Stimulated activated CD4-positive, alpha-beta T cell treated with anti-CD3 and anti-CD28 coated beads, Interleukin-2, amount 100 ng/mL, for 24 hours (primary cell): ENCODE results near the gene TLR2.
"Not testable (repeated sequence)": the region's sequence is repeated elsewhere in the genome, so short reads cannot be mapped to it uniquely, and the experiment has no call there.

Experiments used
- DNase-seq, 2 donors: peaks; one replicate each; pipeline ENCODE4 v3.0.0-alpha.2; 2020

The TLR2 gene

DNA sequence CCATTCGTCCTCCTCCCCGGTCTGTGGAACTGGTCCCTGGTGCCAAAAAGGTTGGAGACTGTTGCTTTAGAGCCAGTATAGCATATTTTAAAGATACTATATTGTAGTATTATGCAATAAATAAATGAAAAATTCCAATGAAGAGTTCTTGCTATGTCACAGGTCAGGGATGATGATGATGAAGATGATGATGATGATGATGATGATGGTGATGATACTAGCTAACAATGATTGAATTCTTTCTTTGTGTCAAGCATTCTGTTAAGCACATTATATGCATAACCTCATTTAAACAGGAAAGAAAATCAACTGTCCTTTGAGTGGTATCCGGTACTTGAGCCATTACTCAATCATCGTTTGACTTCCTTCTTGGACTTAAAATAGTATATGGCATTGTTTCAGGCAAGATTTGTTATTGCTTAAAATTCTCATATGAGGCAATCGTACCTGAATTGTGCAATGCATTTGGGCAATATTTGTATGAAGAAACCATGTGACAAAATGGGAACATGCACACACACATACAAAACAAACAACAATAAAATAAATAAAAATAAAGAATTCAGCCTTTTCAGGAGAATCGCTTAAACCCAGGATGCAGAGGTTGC lies 22.8 kb upstream of the TLR2 start:
- no peak for DNase-seq

GRCh38 chr4:153661908-153662307 lies 22.2 kb upstream of the TLR2 start:
- DNase-seq: no peak

DNA sequence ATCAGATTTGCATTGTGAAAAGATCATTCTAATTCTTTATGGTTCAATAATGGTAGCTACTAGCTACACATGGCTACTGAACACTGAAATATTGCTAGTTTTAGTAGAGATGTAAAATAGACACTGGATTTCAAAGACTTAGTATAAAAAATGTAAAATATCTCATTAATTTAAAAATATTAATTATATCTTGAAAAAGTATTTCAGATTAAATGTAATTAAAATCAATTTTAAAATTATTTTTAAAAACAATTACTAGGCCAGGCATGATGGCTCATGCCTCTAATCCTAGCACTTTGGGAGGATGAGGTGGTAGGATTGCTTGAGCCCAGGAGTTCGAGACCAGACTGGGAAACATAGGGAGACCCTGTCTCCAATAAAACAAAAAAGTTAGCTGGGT lies 20.4 kb upstream of the TLR2 start:
- DNase-seq: no peak

DNA sequence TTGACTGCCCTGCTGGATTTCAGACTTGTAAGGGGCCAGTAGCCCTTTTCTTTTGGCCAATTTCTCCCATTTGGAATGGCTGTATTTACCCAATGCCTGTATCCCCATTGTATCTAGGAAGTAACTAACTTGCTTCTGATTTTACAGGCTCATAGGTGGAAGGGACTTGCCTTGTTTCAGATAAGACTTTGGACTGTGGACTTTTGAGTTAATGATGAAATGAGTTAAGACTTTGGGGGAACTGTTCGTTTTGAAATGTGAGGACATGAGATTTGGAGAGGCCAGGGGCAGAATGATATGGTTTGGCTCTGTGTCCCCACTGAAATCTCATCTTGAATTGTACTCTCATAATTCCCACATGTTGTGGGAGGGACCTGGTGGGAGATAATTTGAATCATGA lies 17.6 kb upstream of the TLR2 start:
- DNase-seq: not testable (repeated sequence)

DNA sequence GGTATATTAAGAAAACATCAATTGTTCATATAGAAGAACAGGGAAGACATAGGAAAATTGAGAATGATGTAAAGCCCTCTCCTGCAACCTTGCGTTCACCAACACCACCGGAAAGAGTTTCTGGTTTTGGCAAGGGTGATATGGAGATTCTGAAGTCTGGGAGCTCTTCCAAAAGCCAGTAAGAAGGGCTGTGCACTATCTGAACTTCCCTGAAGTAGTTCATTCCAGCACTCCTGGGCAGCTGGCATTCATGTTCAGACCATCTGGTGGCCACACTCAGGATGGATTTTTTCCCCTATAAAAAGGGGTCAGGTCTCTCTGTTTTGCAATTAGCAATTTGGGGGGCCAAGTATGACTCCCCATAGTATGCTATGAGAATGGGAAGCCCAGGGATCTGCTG lies 15.4 kb upstream of the TLR2 start:
- no peak for DNase-seq

GRCh38 chr4:153669838-153670237 lies 14.2 kb upstream of the TLR2 start:
- DNase-seq: no peak

DNA sequence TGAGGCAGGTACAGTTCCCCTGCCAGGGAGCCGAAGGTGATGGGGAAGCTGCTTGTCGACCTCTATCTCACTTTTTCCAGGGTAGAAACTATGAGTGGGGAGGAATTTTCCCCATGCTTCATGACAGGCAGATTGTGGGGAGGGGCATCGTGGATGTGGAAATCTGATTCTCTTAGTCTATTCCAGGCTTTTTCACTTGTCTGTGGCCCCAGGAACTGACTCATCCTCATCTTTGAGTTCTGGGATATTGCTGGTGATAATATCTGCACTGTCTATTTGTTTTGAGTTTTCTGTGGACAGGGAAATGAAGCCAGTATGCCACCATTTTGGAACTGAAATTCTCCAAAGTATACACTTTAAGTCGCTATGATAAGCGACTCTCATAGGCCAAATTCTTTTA lies 7.6 kb upstream of the TLR2 start:
- no peak for DNase-seq

DNA sequence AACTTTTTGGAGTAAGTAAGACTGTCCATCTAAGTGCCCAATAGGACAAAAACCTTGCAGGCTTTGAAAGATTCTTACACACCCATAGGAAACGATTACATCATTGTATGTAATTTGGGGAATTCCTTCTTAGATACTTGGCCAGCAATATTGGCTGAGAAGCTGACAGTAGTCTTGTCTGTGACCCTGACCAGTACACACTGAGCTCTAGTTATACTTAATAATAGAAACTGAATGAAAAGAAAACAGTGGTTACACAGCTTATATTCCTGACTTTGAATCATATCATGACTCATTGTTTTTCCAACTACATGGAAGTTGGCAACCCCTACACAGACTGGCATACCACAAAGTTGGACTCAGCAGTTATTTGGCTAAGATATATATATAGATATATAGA lies 7.1 kb upstream of the TLR2 start:
- no peak for DNase-seq

- DNase-seq: no peak
These were observed 4.6 kb upstream of the TLR2 start for GRCh38 chr4:153679486-153679885.

GRCh38 chr4:153683763-153684181 lies 308 bp upstream of the TLR2 start:
- no peak for DNase-seq

- DNase-seq: no peak
These were observed 891 bp downstream of the TLR2 start for GRCh38 chr4:153684971-153685371.

GRCh38 chr4:153704522-153704921 lies 20.4 kb downstream of the TLR2 start:
- DNase-seq: no peak

GRCh38 chr4:153705743-153706468 lies 21.8 kb downstream of the TLR2 start:
- DNase-seq: no peak

- DNase-seq: no peak
These were observed 22.4 kb downstream of the TLR2 start for GRCh38 chr4:153706519-153706918.

GRCh38 chr4:153710681-153711080 lies 26.6 kb downstream of the TLR2 start:
- no peak for DNase-seq

- no peak for DNase-seq
These were observed 30.0 kb downstream of the TLR2 start for GRCh38 chr4:153713866-153714646.

DNA sequence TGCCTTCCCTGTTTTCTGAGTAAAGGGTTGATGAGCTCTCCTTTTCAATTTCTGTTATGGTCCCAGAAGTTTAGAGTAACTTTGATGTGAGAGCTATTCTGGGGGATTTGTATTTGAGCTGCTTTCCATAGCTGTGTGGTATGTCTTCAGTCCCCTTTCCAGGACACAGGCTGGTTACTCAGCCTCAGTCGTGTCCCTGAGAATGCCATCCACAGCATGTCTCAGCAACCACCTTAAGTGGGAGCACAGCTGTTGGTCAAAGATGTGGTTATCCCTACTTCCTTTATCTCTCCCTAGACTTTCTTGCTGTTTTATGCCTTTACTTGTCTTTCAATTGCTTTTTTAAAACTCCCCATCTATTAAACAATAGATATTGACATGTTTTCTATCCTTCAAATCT lies 38.0 kb downstream of the TLR2 start:
- no peak for DNase-seq

DNA sequence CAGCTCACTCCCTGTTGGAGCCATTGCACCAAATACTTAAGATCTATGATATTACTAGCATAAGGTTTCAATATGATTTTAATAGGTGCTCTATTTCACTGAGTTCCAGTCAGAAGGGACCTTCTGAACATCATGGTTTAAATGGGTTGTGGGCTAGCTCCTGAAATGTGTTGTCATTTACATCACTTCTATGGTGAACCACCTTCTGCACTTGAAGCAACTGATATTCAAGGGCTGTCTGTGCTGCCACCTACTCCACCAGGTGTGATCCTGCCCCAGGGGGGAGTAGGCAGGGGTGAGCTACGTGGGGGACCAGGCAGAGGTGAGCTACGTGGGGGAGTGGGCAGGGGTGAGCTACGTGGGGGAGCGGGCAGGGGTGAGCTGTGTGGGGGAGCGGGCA lies 40.5 kb downstream of the TLR2 start:
- DNase-seq: no peak

GRCh38 chr4:153725136-153725830 lies 41.2 kb downstream of the TLR2 start:
- DNase-seq: no peak

GRCh38 chr4:153725831-153726154 lies 41.7 kb downstream of the TLR2 start:
- DNase-seq: no peak

- DNase-seq: no peak
These were observed 44.1 kb downstream of the TLR2 start for GRCh38 chr4:153728151-153728550.

GRCh38 chr4:153728660-153729059 lies 44.6 kb downstream of the TLR2 start:
- no peak for DNase-seq

DNA sequence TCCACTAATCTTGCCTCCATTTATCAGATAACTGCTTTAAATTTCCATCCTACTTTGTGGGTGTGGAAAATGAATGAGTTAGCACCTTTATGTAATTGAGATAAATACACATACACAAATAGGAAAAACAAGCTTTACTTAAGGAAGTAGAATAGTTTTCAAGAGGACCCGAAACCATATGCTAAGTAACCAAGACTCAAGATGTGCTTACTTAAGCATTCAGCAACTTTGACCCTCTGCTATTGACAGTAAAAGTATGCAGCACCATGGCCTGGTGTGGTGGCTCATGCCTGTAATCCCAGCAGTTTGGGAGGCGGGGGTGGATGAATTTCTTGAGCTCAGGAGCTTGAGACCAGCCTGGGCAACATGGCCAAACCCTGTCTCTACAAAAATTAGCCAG lies 45.8 kb downstream of the TLR2 start:
- DNase-seq: no peak

DNA sequence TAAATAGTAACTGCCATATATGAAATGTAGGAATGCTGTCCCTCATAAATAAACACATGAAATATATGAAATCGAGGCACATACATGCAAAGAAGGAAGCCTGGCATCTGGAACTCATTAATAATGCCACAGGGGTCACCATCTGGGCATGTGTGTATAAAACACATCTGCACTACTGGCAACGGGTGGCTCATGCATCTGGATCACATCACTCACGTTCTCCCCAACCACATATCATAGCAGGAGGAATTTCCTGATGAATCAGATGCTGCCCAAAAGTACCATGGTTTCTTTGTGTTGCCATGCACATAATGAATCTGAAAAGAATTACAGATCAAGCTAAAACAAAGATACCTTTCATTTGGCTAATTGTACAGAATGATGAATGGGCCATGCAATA lies 47.2 kb downstream of the TLR2 start:
- DNase-seq: no peak
